ENCODE results near the gene PSMD12. TPM values are rescaled to one million over a fixed set of nuclear protein-coding genes. Genes with fewer than 3 reads are reported as not detected.
A peak's percentile ranks its signal among the peaks of the same experiment; 100 is the strongest.

The PSMD12 gene
- total and polyA plus RNA-seq, 2 donors from 2014 or later: 26.0 to 46.0 TPM

DNA sequence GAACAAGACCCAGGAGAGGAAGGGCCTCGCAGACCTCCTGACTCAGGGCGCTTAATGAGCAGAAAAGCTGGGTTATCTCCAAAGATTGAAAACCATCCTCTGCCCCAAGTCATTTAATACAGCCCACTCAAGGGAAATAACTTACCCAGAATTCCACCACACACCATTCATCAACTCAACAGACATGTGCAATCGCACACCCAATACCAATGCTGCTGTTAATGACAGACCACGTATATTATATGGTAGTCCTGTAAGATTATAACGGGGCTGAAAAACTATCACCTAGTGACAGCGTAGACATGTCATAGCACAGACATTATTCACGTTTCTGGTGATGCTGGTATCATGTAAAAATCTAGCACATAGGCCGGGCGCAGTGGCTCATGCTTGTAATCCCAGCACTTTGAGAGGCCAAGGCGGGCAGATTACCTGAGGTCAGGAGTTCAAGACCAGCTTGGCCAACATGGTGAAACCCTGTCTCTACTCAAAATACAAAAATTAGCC is 68.9 kb downstream of the PSMD12 start:
- Histone ChIP-seq H3K4me1 (ENCODE audit: control insufficient read depth in 2 of 3, insufficient read depth in 2 of 3, low read depth in 1 of 3, low read length in 3 of 3) (no peaks in the 10 kb centered on the region), H3K9ac (ENCODE audit: low read length in 3 of 3) (no peak overlapping the region), H3K27me3 (ENCODE audit: control insufficient read depth, insufficient read depth, low read length) (no peaks in the 10 kb centered on the region), H3K27ac (ENCODE audit: low read depth in 2 of 2, low read length in 2 of 2) (no peak overlapping the region), H3K9me3 (ENCODE audit: control insufficient read depth in 2 of 3, insufficient read depth in 1 of 3, low read length in 3 of 3) (no peaks in the 10 kb centered on the region), H3K4me3 (ENCODE audit: low read length in 3 of 3) (no peak overlapping the region), H3K36me3 (ENCODE audit: control insufficient read depth in 2 of 3, insufficient read depth in 3 of 3, low read length in 3 of 3) (no peaks in the 10 kb centered on the region)
- FAIRE-seq: no peak
- TF ChIP-seq, protein P1, sequence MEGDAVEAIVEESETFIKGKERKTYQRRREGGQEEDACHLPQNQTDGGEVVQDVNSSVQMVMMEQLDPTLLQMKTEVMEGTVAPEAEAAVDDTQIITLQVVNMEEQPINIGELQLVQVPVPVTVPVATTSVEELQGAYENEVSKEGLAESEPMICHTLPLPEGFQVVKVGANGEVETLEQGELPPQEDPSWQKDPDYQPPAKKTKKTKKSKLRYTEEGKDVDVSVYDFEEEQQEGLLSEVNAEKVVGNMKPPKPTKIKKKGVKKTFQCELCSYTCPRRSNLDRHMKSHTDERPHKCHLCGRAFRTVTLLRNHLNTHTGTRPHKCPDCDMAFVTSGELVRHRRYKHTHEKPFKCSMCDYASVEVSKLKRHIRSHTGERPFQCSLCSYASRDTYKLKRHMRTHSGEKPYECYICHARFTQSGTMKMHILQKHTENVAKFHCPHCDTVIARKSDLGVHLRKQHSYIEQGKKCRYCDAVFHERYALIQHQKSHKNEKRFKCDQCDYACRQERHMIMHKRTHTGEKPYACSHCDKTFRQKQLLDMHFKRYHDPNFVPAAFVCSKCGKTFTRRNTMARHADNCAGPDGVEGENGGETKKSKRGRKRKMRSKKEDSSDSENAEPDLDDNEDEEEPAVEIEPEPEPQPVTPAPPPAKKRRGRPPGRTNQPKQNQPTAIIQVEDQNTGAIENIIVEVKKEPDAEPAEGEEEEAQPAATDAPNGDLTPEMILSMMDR (IDR thresholded peaks at IDR 0.05; ENCODE audit: borderline replicate concordance, extremely low read depth, insufficient read depth): no peak
- intact Hi-C loops (cut with DNase I): no loop called here
- DNase-seq: peak in 2 of 5 donors; percentile 4 to 14

DNA sequence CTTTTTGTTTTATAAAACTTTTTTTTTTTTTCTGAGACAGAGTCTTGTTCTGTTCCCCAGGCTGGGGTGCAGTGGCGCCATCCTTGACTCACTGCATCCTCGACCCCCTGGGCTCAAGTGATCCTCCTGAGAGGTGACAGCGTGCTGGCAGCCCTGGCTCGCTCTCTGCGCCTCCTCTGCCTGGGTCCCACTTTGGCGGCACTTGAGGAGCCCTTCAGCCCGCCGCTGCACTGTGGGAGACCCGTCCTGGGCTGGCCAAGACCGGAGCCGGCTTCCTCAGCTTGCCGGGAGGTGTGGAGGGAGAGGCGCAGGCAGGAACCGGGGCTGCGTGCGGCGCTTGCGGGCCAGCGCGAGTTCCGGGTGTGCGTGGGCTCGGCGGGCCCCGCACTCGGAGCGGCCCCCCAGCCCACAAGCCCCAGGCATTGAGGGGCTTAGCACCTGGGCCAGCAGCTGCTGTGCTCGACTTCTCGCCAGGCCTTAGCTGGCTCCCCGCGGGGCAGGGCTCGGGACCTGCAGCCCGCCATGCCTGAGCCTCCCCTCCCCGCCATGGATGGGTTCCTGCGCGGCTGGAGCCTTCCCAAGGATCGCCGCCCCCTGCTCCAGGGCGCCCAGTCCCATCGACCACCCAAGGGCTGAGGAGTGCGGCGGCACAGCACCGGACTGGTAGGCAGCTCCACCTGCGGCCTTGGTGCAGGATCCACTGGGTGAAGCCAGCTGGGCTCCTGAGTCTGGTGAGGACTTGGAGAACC is 71.8 kb downstream of the PSMD12 start:
- Histone ChIP-seq H3K4me3 (ENCODE audit: low read length in 3 of 3) (no peak overlapping the region), H3K27ac (ENCODE audit: low read depth in 2 of 2, low read length in 2 of 2) (no peak overlapping the region), H3K27me3 (ENCODE audit: control insufficient read depth, insufficient read depth, low read length) (no peaks in the 10 kb centered on the region), H3K36me3 (ENCODE audit: control insufficient read depth in 2 of 3, insufficient read depth in 3 of 3, low read length in 3 of 3) (no peaks in the 10 kb centered on the region), H3K9me3 (ENCODE audit: control insufficient read depth in 2 of 3, insufficient read depth in 1 of 3, low read length in 3 of 3) (no peaks in the 10 kb centered on the region), H3K4me1 (ENCODE audit: control insufficient read depth in 2 of 3, insufficient read depth in 2 of 3, low read depth in 1 of 3, low read length in 3 of 3) (no peaks in the 10 kb centered on the region), H3K9ac (ENCODE audit: low read length in 3 of 3) (no peak overlapping the region)
- DNase-seq: no peak
- intact Hi-C loops (cut with DNase I): no loop called here
- no peak for FAIRE-seq
- TF ChIP-seq, protein P1 (IDR thresholded peaks at IDR 0.05; ENCODE audit: borderline replicate concordance, extremely low read depth, insufficient read depth): no peak

DNA sequence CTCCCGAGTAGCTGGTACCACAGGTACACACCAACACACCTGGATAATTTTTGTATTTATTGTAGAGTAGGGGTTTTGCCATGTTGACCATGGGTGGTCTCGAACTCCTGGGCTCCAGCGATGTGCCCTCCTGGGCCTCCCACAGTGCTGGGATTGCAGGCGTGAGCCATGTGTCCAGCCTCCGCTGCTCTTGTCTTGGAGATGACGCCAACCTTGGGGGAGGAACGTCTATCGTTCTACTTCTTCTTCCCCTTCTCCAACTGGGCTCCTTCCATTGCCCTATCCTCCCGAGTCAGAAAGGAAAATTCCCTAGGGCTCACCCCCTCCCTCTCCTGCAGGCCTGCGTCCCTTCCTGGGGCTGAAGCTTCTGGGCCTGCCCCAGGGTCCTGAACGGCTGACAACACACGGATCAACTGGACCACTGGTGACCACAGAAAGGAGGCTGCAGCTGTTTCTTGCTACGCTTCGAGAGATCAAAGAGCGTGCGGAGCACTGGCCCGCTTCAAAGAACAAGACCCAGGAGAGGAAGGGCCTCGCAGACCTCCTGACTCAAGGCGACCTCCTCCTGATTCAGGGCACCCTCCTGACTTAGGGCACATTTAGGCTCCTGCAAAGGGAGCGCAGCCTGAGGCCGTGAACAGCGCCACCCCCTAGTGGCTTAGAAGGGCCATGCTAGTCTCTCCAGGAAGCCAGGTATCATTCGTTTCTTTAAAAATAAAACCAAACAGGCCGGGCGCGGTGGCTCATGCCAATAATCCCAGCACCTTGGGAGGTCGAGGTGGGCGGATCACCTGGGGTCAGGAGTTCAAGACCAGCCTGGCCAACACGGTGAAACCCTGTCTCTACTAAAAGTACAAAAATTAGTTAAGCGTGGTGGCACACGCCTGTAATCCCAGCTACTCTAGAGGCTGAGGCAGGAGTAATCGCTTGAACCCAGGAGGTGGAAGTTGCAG is 72.8 kb downstream of the PSMD12 start:
- DNase-seq: peak; percentile 50 to 83 (median 59)
- Histone ChIP-seq H3K4me1 (ENCODE audit: control insufficient read depth in 2 of 3, insufficient read depth in 2 of 3, low read depth in 1 of 3, low read length in 3 of 3) (no peaks in the 10 kb centered on the region), H3K9ac (ENCODE audit: low read length in 3 of 3) (no peak overlapping the region), H3K4me3 (ENCODE audit: low read length in 3 of 3) (peak overlapping the region in 1 of 3 donors; percentile 18), H3K36me3 (ENCODE audit: control insufficient read depth in 2 of 3, insufficient read depth in 3 of 3, low read length in 3 of 3) (no peaks in the 10 kb centered on the region), H3K27ac (ENCODE audit: low read depth in 2 of 2, low read length in 2 of 2) (no peak overlapping the region), H3K27me3 (ENCODE audit: control insufficient read depth, insufficient read depth, low read length) (no peaks in the 10 kb centered on the region), H3K9me3 (ENCODE audit: control insufficient read depth in 2 of 3, insufficient read depth in 1 of 3, low read length in 3 of 3) (no peaks in the 10 kb centered on the region)
- intact Hi-C loops (cut with DNase I): no loop called here
- TF ChIP-seq, protein P1 (IDR thresholded peaks at IDR 0.05; ENCODE audit: borderline replicate concordance, extremely low read depth, insufficient read depth): peak; percentile 75
- FAIRE-seq: no peak
